Activated CD4-positive, alpha-beta T cell treated with anti-CD3 and anti-CD28 coated beads, Interleukin-2, amount 50 U/mL, for 1 hour (primary cell): ENCODE data around the gene ADM2.
A peak's percentile ranks its signal among the peaks of the same experiment; 100 is the strongest.
"Not testable (repeated sequence)": the region's sequence is repeated elsewhere in the genome, so short reads cannot be mapped to it uniquely, and the experiment has no call there.

ENCODE experiments used
- DNase-seq: peaks from one replicate; pipeline ENCODE4 v3.0.0-alpha.2; 2020

Gene ADM2

GRCh38 chr22:50526108-50526833, 44.9 kb downstream of the ADM2 start:
- DNase-seq: peak; percentile 75

GRCh38 chr22:50526834-50527801, 45.8 kb downstream of the ADM2 start:
- DNase-seq: no peak

GRCh38 chr22:50527921-50528681, 46.8 kb downstream of the ADM2 start:
- no peak for DNase-seq

GRCh38 chr22:50528682-50529415, 47.5 kb downstream of the ADM2 start:
- DNase-seq: no peak

GRCh38 chr22:50529416-50529896, 48.1 kb downstream of the ADM2 start:
- no peak for DNase-seq

GRCh38 chr22:50529897-50530579, 48.7 kb downstream of the ADM2 start, which contains the start of gene TYMP:
TYMP (minus strand) TSS chr22:50530012; CDS start chr22:50529709, 303 bp downstream.
- DNase-seq: peak; percentile 57

GRCh38 chr22:50530580-50530876, 49.2 kb downstream of the ADM2 start:
- DNase-seq: no peak

- DNase-seq: peak; percentile 74
Measured at GRCh38 chr22:50530877-50531545, 49.7 kb downstream of the ADM2 start.

GRCh38 chr22:50531546-50531961, 50.2 kb downstream of the ADM2 start:
- peak; percentile 61 for DNase-seq

- no peak for DNase-seq
Measured at GRCh38 chr22:50531962-50532674, 50.8 kb downstream of the ADM2 start.

- DNase-seq: no peak
Measured at GRCh38 chr22:50532824-50533796, 51.8 kb downstream of the ADM2 start.

- DNase-seq: not testable (repeated sequence)
Measured at GRCh38 chr22:50533856-50534711, 52.7 kb downstream of the ADM2 start.

GRCh38 chr22:50535113-50535512, 53.8 kb downstream of the ADM2 start:
- DNase-seq: no peak
